Kidney epithelial cell (primary cell): Measurements from ENCODE around the gene PPM1E. TPM values are rescaled to one million over a fixed set of nuclear protein-coding genes. Genes with fewer than 3 reads are reported as not detected.
"Not testable (repeated sequence)": the region's sequence is repeated elsewhere in the genome, so short reads cannot be mapped to it uniquely, and the experiment has no call there.

Experiments used
- DNase-seq: peaks from one replicate; pipeline ENCODE4 v3.0.0-alpha.2; 2010; ENCODE audit warnings: low read depth
- H3K27me3 ChIP-seq: 2 replicates; pipeline ENCODE4 v1.6.0; 2011; ENCODE audit warnings: low read length; ENCODE audit not compliant: control insufficient read depth, insufficient read depth
- H3K36me3 ChIP-seq: 2 replicates; pipeline ENCODE4 v1.5.1; 2011; ENCODE audit warnings: low read length; ENCODE audit not compliant: control insufficient read depth, insufficient read depth
- H3K4me3 ChIP-seq: 2 replicates; pipeline ENCODE4 v1.5.1; 2011; ENCODE audit warnings: low read depth, mild to moderate bottlenecking, control low read depth, low read length
- total RNA-seq: library from RNA; depleted of rRNA; stranded (reverse); fragments of >200 nt; gene quantifications from 2 replicates; pipeline ENCODE4 v1.2.3, GENCODE V29; 2015
- TF ChIP-seq, protein P1 (sequence below): IDR thresholded peaks from 2 replicates; pipeline ENCODE4 v1.5.1; 2011; ENCODE audit warnings: mild to moderate bottlenecking, moderate library complexity, low read length, control low read depth, inconsistent platforms; ENCODE audit not compliant: insufficient read depth, poor library complexity, severe bottlenecking

PPM1E gene
- total RNA-seq, 1 donor from 2014 or later = 2.4 TPM

DNA sequence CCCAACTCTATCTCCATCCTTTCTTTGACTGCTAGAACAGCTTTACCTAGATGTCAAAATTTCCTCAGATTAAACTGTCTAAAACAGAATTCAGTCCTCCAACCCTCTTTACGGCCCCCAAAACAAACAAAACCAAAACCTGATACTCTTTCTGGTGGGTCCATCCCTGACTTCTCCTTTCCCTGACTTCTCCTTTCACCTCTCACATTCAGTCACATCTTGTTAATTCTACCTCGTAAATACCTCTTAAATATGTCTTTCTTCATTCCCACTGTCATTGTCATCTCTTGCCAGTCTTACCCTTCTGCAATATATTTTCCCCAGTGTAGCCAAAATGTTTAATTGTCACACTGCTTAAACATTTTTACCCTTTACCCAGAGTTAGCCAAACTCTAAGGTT is 4.6 kb downstream of the PPM1E start:
- H3K4me3 ChIP-seq = no peak overlapping the region
- peaks cover 3% of the 10 kb centered on the region for H3K27me3 ChIP-seq
- TF ChIP-seq, protein P1, sequence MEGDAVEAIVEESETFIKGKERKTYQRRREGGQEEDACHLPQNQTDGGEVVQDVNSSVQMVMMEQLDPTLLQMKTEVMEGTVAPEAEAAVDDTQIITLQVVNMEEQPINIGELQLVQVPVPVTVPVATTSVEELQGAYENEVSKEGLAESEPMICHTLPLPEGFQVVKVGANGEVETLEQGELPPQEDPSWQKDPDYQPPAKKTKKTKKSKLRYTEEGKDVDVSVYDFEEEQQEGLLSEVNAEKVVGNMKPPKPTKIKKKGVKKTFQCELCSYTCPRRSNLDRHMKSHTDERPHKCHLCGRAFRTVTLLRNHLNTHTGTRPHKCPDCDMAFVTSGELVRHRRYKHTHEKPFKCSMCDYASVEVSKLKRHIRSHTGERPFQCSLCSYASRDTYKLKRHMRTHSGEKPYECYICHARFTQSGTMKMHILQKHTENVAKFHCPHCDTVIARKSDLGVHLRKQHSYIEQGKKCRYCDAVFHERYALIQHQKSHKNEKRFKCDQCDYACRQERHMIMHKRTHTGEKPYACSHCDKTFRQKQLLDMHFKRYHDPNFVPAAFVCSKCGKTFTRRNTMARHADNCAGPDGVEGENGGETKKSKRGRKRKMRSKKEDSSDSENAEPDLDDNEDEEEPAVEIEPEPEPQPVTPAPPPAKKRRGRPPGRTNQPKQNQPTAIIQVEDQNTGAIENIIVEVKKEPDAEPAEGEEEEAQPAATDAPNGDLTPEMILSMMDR = no peak
- H3K36me3 ChIP-seq = no peaks in the 10 kb centered on the region
- no peak for DNase-seq

DNA sequence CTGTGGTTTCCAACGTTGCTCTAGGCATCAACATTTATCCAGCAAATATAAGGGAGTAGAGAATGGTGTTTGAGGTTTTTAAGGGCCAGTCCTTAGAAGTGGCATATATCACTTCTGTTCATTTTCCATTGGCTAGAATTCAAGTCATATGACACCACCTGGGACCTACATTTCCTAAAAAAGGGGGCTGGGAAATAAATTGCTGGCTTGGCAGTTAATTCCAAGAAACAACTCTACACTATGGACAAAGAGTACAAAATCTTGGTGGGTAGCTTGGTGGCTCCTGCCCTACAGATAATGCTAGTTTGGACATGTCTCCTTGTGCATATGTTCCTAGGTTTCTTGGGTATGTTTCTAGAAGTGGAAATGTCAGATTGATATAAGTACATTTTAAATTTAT is 7.6 kb downstream of the PPM1E start:
- TF ChIP-seq, protein P1 = no peak
- DNase-seq = no peak
- Histone ChIP-seq H3K4me3 (no peak overlapping the region), H3K36me3 (no peaks in the 10 kb centered on the region), H3K27me3 (no peaks in the 10 kb centered on the region)

DNA sequence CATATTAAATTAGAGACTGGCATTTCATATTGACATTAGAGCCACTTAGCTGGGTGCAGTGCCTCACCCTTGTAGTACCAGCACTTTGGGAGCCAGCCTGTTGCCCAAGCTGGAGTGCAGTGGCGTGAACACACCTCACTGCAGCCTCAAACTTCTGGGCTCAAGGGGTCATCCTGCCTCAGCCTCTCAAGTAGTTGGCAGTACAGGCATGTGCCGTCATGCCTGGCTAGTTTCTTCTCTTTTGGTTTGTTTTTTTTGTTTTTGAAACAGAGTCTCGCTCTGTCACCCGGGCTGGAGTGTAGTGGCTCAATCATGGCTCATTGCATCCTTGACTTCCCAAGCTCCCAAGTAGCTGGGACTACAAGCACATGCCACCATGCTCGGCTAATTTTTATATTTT is 8.7 kb downstream of the PPM1E start:
- Histone ChIP-seq H3K36me3 (no peaks in the 10 kb centered on the region), H3K4me3 (no peak overlapping the region), H3K27me3 (no peaks in the 10 kb centered on the region)
- TF ChIP-seq, protein P1 = no peak
- DNase-seq = no peak

DNA sequence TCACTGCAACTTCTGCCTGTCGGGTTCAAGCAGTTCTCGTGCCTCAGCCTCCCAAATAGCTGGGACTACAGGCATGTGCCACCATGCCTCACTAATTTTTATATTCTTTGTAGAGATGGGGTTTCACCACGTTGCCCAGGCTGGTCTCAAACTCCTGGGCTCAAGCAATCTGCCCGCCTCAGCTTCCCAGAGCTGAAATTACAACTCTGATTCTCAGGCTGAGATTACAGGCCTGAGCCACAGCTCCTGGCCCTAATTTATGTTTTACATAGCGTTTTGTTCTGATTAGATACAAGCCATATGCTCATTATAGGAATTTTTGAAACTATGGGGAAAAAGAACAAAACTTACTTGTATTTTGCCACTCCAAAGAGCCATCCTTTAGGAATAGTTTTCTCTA is 22.8 kb downstream of the PPM1E start:
- not testable (repeated sequence) for H3K4me3 ChIP-seq, H3K27me3 ChIP-seq, H3K36me3 ChIP-seq, DNase-seq

DNA sequence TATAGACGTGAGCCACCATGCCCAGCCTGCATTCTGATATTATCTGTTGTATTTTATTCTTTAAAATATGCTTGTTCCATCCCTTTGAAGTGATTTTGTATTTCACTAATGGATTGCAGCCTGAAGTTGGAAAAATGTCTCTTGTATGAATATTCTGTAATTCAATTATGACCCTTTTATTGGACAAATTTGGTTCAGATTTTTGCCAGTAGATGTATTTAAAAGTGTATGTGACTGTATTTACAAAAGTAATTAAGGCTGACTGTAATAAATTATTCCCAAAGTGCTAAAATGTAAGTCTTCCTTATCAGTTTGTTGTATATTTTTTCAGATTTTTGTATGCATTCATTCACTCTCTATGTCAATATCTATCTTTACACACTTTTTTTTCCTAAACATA is 23.8 kb downstream of the PPM1E start:
- H3K36me3 ChIP-seq = no peaks in the 10 kb centered on the region
- no peaks in the 10 kb centered on the region for H3K27me3 ChIP-seq
- DNase-seq = no peak
- TF ChIP-seq, protein P1 = no peak
- H3K4me3 ChIP-seq = no peak overlapping the region

DNA sequence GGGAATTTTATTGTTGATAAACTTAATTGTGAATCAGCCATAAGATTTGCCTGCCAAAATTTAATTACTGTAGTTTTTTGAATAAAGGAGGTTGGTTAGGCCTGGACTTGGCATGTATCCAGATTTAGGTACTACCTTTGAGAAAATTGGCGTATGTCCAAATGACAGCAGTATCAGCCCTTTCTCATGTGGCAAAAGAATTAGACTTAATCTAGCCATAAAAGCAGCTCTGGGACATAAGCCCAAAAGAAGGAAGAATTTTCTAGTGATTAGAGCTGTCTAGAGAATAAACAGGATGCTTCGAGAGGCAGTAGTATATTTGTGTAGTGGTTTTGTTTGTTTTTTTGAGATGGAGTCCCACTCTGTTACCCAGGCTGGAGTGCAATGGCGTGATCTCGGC is 27.7 kb downstream of the PPM1E start:
- Histone ChIP-seq H3K36me3 (no peaks in the 10 kb centered on the region), H3K4me3 (no peak overlapping the region), H3K27me3 (no peaks in the 10 kb centered on the region)
- DNase-seq = no peak
- TF ChIP-seq, protein P1 = no peak
